SK-N-MC (cell line): ENCODE results near the gene IL21.

Experiments used
- EZH2 ChIP-seq: fragments of 200-600 bp; sonication (generic); IDR thresholded peaks from one replicate; pipeline ENCODE4 v1.6.1; 2017; ENCODE audit warnings: antibody characterized with exemption
- POLR2AphosphoS5 ChIP-seq: IDR thresholded peaks from 2 replicates; pipeline ENCODE4 v1.6.1; 2012; ENCODE audit warnings: mild to moderate bottlenecking, low read depth, low read length, borderline replicate concordance

GRCh38 chr4:122562449-122562848, 58.4 kb downstream of the IL21 start:
- no peak for TF ChIP-seq POLR2AphosphoS5
- no peak for TF ChIP-seq EZH2
